K562 (cell line): Measurements from ENCODE around the gene COLEC12. TPM values are rescaled to one million over a fixed set of nuclear protein-coding genes. Genes with fewer than 3 reads are reported as not detected.

Experiments used
- ATAC-seq: fragments of 200-7000 bp; cut with Tn5 transposase; 3 replicates; pipeline ENCODE4 v1.9.1; 2020; ENCODE audit warnings: moderate library complexity
- BruUV-seq: library from RNA; stranded (reverse); fragments of 400-500 nt; replicated peaks from 2 replicates; lab custom pipeline; 2021; lab: Mats Ljungman, UMichigan
- CTCF ChIA-PET: fragments of 300-600 bp; formaldehyde crosslinking; extraction: SDS; loops from one replicate; lab custom pipeline; 2021; ENCODE audit warnings: low intra/inter-chr PET ratio; lab: Yijun Ruan, JAX
- POLR2A ChIA-PET: fragments of 300-600, 350-650 bp; sonication (Branson Sonifier 250); formaldehyde crosslinking; extraction: SDS; loops from one replicate; lab custom pipeline; 2021; ENCODE audit warnings: antibody characterized with exemption, inconsistent platforms; lab: Yijun Ruan, JAX
- DNase-seq, 4 experiments: peaks; one replicate each; pipeline versions ENCODE4 v3.0.0 to v3.0.0-alpha.2; 2011 to 2018; ENCODE audit warnings: low spot score in 3 of 4, mixed read lengths in 3 of 4; ENCODE audit errors: extremely low read depth in 1 of 4
- FAIRE-seq: peaks from 2 replicates; lab custom pipeline; 2011; peaks lifted over from hg19 to GRCh38; lab: Jason Lieb, UNC
- H2AFZ ChIP-seq: 2 replicates; pipeline ENCODE4 v1.6.0; 2011; ENCODE audit warnings: low read depth, low read length, control low read depth, inconsistent platforms
- H3K27ac ChIP-seq: fragments of 200-600 bp; 3 replicates; pipeline ENCODE4 v1.8.0; 2011; ENCODE audit warnings: low read depth, mild to moderate bottlenecking, control low read depth, inconsistent platforms, low read length, moderate library complexity, mixed read lengths; ENCODE audit errors: extremely low read depth
- H3K27me3 ChIP-seq, 2 experiments: fragments of 300-600 bp in 1 of 2; 2 replicates in 1 of 2; 3 replicates in 1 of 2; pipeline versions ENCODE4 v1.6.0 to v1.8.0; 2011; ENCODE audit warnings: inconsistent platforms in 2 of 2, low read length in 2 of 2, mild to moderate bottlenecking in 1 of 2, mixed read lengths in 1 of 2, moderate library complexity in 1 of 2; ENCODE audit not compliant: control insufficient read depth in 2 of 2, insufficient read depth in 2 of 2
- H3K36me3 ChIP-seq: fragments of 300-600 bp; 3 replicates; pipeline ENCODE4 v1.8.0; 2011; ENCODE audit warnings: mild to moderate bottlenecking, low read length, inconsistent platforms; ENCODE audit not compliant: control insufficient read depth, insufficient read depth
- H3K4me1 ChIP-seq, 2 experiments: fragments of 200-600 bp in 1 of 2; replicated peaks in 1 of 2; 2 replicates in 1 of 2; 3 replicates in 1 of 2; pipeline versions ENCODE4 v1.5.1 to v1.8.0; 2011; ENCODE audit warnings: inconsistent platforms in 2 of 2, low read length in 2 of 2, mild to moderate bottlenecking in 1 of 2, mixed read lengths in 1 of 2, moderate library complexity in 1 of 2; ENCODE audit not compliant: control insufficient read depth in 2 of 2, insufficient read depth in 2 of 2
- H3K4me2 ChIP-seq: 2 replicates; pipeline ENCODE4 v1.6.1; 2011; ENCODE audit warnings: low read length, control low read depth, inconsistent platforms, mixed read lengths; ENCODE audit not compliant: insufficient read depth
- H3K4me3 ChIP-seq: fragments of 200-600 bp; sonication (generic), shearing (Covaris generic); 2 replicates; pipeline ENCODE4 v1.5.1; 2016; ENCODE audit warnings: control low read depth, inconsistent platforms
- H3K79me2 ChIP-seq: fragments of 200-600 bp; 3 replicates; pipeline ENCODE4 v1.8.0; 2011; ENCODE audit warnings: low read length, inconsistent platforms; ENCODE audit not compliant: control insufficient read depth, insufficient read depth
- H3K9ac ChIP-seq, 2 experiments: 2 replicates each; pipeline versions ENCODE4 v1.6.0 to v1.6.1; 2011; ENCODE audit warnings: low read depth in 2 of 2, low read length in 2 of 2, control low read depth in 1 of 2, inconsistent platforms in 1 of 2, mild to moderate bottlenecking in 1 of 2, mixed read lengths in 1 of 2; ENCODE audit not compliant: insufficient read depth in 1 of 2
- H3K9me1 ChIP-seq: one replicate; pipeline ENCODE4 v1.6.0; 2011; ENCODE audit warnings: inconsistent platforms, mild to moderate bottlenecking, low read length, moderate library complexity; ENCODE audit not compliant: control insufficient read depth, insufficient read depth
- H3K9me3 ChIP-seq: replicated peaks from 2 replicates; pipeline ENCODE4 v1.5.1; 2011; ENCODE audit warnings: low read depth, low read length, inconsistent platforms; ENCODE audit not compliant: control insufficient read depth, insufficient read depth
- H4K20me1 ChIP-seq: replicated peaks from 2 replicates; pipeline ENCODE4 v1.6.1; 2011; ENCODE audit warnings: low read length, inconsistent platforms, mixed read lengths; ENCODE audit not compliant: control insufficient read depth, insufficient read depth
- CHD4 ChIP-seq: fragments of 200-600 bp; sonication (generic); IDR thresholded peaks from 3 replicates; pipeline ENCODE4 v1.6.1; 2012; ENCODE audit warnings: low read depth, mild to moderate bottlenecking, mixed read lengths, low read length, inconsistent platforms; ENCODE audit not compliant: insufficient read depth, insufficient replicate concordance, poor library complexity, severe bottlenecking
- COPS2 ChIP-seq: fragments of 450-650 bp; conservative IDR thresholded peaks from 2 replicates; pipeline ENCODE4 v1.6.1; 2016; ENCODE audit warnings: mild to moderate bottlenecking, moderate library complexity
- DDX20 ChIP-seq: fragments of 450-650 bp; IDR thresholded peaks from 2 replicates; pipeline ENCODE4 v1.6.1; 2016; ENCODE audit warnings: missing genetic modification characterization, low read depth, mild to moderate bottlenecking, missing compliant biosample characterization, moderate library complexity
- DPF2 ChIP-seq: fragments of 450-650 bp; IDR thresholded peaks from 2 replicates; pipeline ENCODE4 v1.6.1; 2016
- FOXA3 ChIP-seq, 2 experiments: fragments of 450-650 bp in 1 of 2; sonication (generic) in 1 of 2; formaldehyde crosslinking; IDR thresholded peaks in 1 of 2; conservative IDR thresholded peaks in 1 of 2; 2 replicates each; pipeline versions ENCODE4 v1.4.0 to v1.8.0; 2020 to 2022; ENCODE audit warnings: mild to moderate bottlenecking in 2 of 2, missing genetic modification reagents in 1 of 2
- HNRNPK ChIP-seq: fragments of 200-400 bp; formaldehyde crosslinking; IDR thresholded peaks from one replicate; pipeline ENCODE4 v1.6.1; 2018; ENCODE audit warnings: mild to moderate bottlenecking, low read depth, low read length; ENCODE audit not compliant: poor library complexity, severe bottlenecking
- ZNF121 ChIP-seq: sonication (generic); formaldehyde crosslinking; conservative IDR thresholded peaks from 2 replicates; pipeline ENCODE4 v1.8.0; 2022; ENCODE audit warnings: missing genetic modification reagents
- WGBS: fragments of 100-300 bp; shearing (Covaris generic); methylation state at CpG from one replicate; pipeline ENCODE4 v1.1.6; 2016; ENCODE audit warnings: low coverage, mixed read lengths; ENCODE audit not compliant: insufficient coverage; ENCODE audit errors: missing lambda C conversion rate; 5-methylcytosine and 5-hydroxymethylcytosine counted together
- in situ Hi-C: fragments of 300-500 bp; cut with MboI; formaldehyde crosslinking; loops from 4 replicates; pipeline ENCODE4 v1.15.0; 2018; ENCODE audit warnings: inconsistent platforms, mixed read lengths
- intact Hi-C: fragments of 100-400 bp; cut with micrococcal nuclease; formaldehyde crosslinking; loops from 2 replicates; pipeline ENCODE4 v1.14.2; 2022
- polyA plus RNA-seq, 8 experiments: library from polyadenylated mRNA; depleted of rRNA in 4 of 8; stranded (reverse) in 5 of 8; unstranded in 3 of 8; fragments of >200 nt; fragmentation: Nextera tagmentation in 2 of 8; fragmentation: Illumina TruSeq in 1 of 8; extraction: Ambion mirVana in 2 of 8; extraction: Trizol in 1 of 8; gene quantifications; 2 replicates each; pipeline versions ENCODE4 v1.2.1 to v1.2.3, GENCODE V29; 2011 to 2014; ENCODE audit warnings: inconsistent platforms in 1 of 8, missing spikeins in 1 of 8
- total RNA-seq, 7 experiments: library from RNA; depleted of rRNA in 6 of 7; stranded (reverse); fragments of >200 nt in 6 of 7; fragmentation: Illumina TruSeq in 2 of 7; extraction: Trizol in 2 of 7; gene quantifications; 2 replicates each; pipeline versions ENCODE4 v1.2.1 to v1.2.3, GENCODE V29; 2011 to 2021; ENCODE audit warnings: low replicate concordance in 1 of 7

COLEC12 gene
- total and polyA plus RNA-seq, 9 of the 15 experiments (the other 6 are each of a cell fraction or from before 2014, with no cell fraction given), result 0.04 TPM; not detected in 8

- TF ChIP-seq HNRNPK, result no peak
- TF ChIP-seq, all 486 proteins: peak for 0
Observed at GRCh38 chr18:374721-375168, 125.8 kb downstream of the COLEC12 start (continued).

DNA sequence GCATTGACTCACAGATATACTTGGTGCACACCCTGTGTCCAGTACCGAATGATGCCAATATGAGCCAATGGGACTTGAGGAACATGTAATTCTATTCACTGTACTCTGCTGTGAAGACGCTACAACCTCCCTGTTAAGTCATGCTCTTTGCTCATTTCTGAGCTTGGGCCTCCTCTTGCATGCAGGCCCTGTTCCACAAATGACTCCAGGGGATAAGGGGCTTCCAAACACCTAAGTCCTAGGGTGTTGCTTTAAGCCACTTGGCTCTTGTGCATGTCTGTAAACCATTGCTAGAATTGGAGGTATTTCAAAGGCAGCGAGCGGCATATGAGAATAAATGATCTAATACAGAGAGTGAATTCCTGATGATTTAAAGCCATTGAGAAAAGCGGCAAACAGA is 126.7 kb downstream of the COLEC12 start:
- Histone ChIP-seq H3K36me3 (no peaks in the 10 kb centered on the region), H3K27ac (no peak overlapping the region), H3K9ac (no peak overlapping the region), H2AFZ (no peak overlapping the region), H3K9me1 (no peaks in the 10 kb centered on the region), H3K9me3 (no peaks in the 10 kb centered on the region), H3K4me2 (no peak overlapping the region), H3K4me1 (no peaks in the 10 kb centered on the region; a peak in 1 of 5 replicates), H4K20me1 (no peaks in the 10 kb centered on the region), H3K79me2 (no peaks in the 10 kb centered on the region), H3K27me3 (peaks cover 50 to 61% of the 10 kb centered on the region in 2 experiments), H3K4me3 (no peak overlapping the region)
- ChIA-PET CTCF (no interaction called here), POLR2A (interaction anchor here (1.3 kb wide), 1 partner anchor 10 kb away, joined by 3 read pairs; no protein-coding TSS in a partner anchor)
- ATAC-seq (no peak), FAIRE-seq (no peak), DNase-seq (no peak)
- no TSS peak for BruUV-seq
- TF ChIP-seq DDX20 (no peak), ZNF121 (CRISPR knock-in tag) (no peak), FOXA3 (CRISPR knock-in tag; conservative IDR thresholded peaks at IDR 0.05 in 1 of 2, IDR thresholded peaks at IDR 0.05 in 1 of 2) (no peak), DPF2 (no peak), CHD4 (no peak), COPS2 (no peak)
- intact Hi-C loops (no loop called here), in situ Hi-C loops (no loop called here)
- WGBS, result 6% methylated on average over 5 of the region's 5 CpGs
